HG03103 (cell line): ENCODE results near the gene FOLR3.
"Not testable (repeated sequence)": the region's sequence is repeated elsewhere in the genome, so short reads cannot be mapped to it uniquely, and the experiment has no call there.

ENCODE experiments used
- ATAC-seq: cut with Tn5 transposase; IDR thresholded peaks from one replicate; pipeline ENCODE4 v1.9.1; 2021; ENCODE audit warnings: low read depth; ENCODE audit not compliant: unreplicated experiment

FOLR3 gene

DNA sequence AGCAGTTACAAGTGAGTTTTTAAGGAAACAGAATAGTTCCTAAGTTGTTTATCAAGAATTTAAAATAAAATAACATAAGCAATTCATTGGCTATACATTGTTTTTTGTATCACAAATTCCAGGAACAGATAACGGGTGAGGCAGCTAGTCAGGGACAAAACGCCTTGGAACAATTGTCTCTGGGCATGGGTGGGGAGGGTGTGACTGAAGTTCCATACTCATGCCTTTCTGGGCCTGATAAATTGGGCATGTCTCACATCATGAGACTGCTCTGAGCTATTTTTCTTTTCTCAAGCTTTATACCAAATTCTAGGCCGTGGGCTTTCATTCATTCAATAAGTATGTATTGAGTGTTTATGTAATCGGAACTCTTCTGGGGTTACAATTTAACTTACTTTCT lies 21.6 kb downstream of the FOLR3 start:
- no peak for ATAC-seq

- no peak for ATAC-seq
Measured at GRCh38 chr11:72160319-72160718, 24.8 kb downstream of the FOLR3 start.

- no peak for ATAC-seq
Measured at GRCh38 chr11:72162891-72163492, 27.5 kb downstream of the FOLR3 start.

DNA sequence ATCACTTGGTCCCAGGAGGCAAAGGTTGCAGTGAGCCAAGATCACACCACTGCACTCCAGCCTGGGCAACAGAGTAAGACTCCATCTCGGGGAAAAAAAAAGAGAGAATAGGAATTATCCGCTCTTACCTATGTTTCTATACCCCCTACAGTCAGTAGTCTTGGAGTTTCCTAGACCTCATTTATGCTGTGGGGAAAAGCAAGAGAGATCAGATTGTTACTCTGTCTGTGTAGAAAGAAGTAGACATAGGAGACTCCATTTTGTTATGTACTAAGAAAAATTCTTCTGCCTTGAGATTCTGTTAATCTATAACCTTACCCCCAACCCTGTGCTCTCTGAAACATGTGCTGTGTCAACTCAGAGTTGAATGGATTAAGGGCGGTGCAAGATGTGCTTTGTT lies 28.7 kb downstream of the FOLR3 start:
- ATAC-seq: not testable (repeated sequence)

- not testable (repeated sequence) for ATAC-seq
Measured at GRCh38 chr11:72169046-72169555, 33.6 kb downstream of the FOLR3 start.

- ATAC-seq: not testable (repeated sequence)
Measured at GRCh38 chr11:72169754-72170153, 34.2 kb downstream of the FOLR3 start.

DNA sequence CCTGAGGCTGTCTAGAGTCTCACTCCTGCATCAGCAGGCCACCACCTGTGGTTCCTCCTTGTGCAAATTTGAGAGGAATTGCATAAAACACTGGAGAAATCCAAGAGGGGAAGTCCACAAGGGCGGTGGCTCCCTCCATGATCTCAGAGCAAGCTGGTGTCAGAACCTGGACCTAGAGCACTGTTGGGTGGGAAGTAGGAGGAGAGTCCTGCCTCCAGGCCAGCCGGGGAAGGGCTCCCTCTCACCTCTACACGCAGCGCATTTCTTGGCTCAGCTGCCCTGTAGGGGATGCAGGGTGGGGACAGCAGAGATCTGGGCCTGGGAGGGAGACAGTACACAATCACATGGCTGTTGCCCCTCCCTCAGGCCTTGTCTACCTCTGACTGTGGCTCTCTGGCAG lies 36.5 kb downstream of the FOLR3 start:
- not testable (repeated sequence) for ATAC-seq

DNA sequence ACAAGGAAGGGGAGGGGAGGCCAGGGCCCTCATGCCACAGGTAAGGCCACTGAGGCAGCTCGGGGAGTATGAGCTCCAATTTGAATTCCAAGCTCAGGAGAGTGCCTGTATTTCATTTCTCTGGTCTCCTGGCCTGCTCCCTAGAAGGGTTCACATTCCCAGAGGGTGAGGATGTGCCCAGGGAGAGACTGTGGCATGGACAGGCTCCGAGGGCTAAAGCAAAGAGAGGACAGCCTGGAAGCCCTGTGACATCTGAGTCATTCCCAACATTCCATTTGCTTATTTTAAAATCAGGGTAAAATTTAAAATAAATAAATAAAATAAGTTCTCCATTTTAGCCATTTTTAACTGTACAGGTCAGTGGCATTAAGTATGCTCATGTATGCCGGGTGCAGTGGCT lies 37.8 kb downstream of the FOLR3 start:
- no peak for ATAC-seq

- no peak for ATAC-seq
Measured at GRCh38 chr11:72174302-72175070, 39.0 kb downstream of the FOLR3 start.

GRCh38 chr11:72177656-72178055 lies 42.1 kb downstream of the FOLR3 start:
- ATAC-seq: no peak

- ATAC-seq: no peak
Measured at GRCh38 chr11:72179049-72179803, 43.7 kb downstream of the FOLR3 start.

DNA sequence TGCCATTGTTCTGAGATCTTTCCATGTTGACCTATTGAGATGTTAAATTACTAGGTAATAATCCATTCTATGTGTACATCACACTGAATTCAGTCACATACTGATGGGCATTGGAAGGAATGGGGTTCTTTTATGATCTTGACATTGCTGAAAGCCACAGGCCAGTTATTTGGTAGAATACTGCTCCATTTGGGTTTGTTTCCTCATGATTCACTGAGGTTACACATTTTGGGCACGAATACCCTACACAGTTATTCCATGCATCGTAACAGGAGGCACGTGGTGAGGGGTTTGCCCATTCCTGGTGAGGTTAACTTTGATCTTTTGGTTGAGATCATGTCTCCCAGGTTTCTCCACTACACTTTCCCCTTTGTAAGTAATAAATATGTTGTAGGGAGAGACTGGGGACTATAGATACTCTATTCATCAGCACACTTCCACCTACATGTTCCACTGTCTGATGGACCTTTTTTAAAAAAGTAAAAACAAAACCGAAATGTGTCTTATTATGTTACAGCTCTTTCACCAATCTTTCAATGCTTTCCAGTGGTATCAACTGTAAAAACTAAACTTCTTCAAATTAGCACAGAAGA lies 44.4 kb downstream of the FOLR3 start:
- no peak for ATAC-seq

DNA sequence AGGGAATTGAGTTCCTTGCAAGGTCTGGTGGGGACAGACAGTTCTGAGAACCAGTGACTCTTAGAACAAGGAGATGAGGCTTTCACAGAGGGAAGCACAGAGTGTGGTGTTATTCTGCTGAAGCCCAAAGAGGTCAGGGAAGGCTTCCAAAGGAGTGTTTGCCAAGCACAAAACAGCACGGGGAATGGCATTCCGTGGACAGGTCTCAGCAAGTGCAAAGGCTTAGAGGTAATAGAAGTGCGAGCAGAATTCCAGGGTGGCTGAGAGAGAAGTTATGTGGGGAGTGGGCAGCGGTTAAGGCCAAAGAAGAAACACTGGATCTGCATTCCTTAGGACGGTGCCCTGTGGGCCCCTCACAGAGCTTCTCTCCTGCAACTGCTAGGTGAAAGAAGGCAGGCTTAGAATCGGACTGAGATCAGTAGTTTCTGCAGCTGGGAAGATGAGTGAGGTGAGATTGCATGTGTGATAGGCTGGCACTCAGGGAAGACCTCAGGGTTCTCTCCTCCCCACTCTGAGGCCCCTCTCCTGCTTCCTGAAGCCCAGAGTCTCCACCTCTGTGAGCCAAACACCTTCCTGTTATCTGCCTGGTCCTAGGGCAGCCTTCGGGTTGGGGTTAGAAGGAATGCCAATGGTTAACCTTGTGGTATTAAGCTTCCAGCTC lies 45.5 kb downstream of the FOLR3 start:
- not testable (repeated sequence) for ATAC-seq

DNA sequence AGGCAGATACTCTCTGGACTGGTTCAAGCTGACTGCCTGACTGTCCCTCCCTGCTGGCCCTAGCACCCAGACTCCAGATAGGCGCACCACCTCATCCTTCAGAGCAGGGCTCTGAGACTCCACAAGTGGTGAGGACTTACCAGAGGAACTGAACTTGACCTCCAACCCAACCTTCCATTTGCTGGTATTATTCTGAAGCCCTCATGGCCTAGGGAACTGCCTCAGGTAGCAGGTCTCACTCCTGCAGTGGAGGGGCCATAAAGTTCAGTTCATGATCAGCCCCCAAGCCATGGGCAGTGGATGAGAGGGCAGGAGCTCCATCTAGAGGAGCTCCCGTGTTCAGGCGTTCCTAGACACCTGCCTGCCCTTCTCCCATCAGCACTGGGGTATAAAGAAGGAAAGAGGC lies 46.0 kb downstream of the FOLR3 start:
- not testable (repeated sequence) for ATAC-seq

DNA sequence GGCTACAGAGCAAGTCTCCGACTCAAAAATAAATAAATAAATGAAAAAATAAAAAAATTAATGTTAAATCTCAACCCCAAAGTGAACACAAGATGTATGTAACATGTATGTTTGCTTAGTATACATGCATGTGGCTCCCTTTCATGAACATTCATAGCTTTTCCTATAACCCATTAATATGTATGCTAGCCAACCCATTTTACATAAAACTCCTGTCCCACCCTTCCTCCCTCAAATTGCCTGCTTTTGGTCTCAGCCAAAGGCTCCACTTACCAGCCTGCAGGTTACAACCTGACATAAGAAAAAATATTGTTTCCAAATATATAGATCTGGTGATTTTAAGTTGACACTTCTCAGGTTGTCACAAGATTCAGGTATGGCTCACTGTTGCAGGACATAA lies 52.7 kb downstream of the FOLR3 start:
- no peak for ATAC-seq
